Vagina (tissue), 2 donors: Measurements from ENCODE around the gene TMEM106A. TPM values are rescaled to one million over a fixed set of nuclear protein-coding genes. Genes with fewer than 3 reads are reported as not detected.
"Not testable (repeated sequence)": the region's sequence is repeated elsewhere in the genome, so short reads cannot be mapped to it uniquely, and the experiment has no call there.

Experiments used
- DNase-seq, 2 donors: peaks; one replicate each; pipeline ENCODE4 v3.0.0-alpha.2; 2017; ENCODE audit errors: extremely low spot score in 2 of 2
- H3K27ac ChIP-seq: fragments of 200-600 bp; sonication (generic); one replicate; pipeline ENCODE4 v1.5.1; 2019
- H3K27me3 ChIP-seq: fragments of 200-600 bp; sonication (generic); one replicate; pipeline ENCODE4 v1.5.1; 2019
- H3K36me3 ChIP-seq, 2 donors: fragments of 200-600 bp; sonication (generic); one replicate each; pipeline ENCODE4 v1.5.1; 2017 to 2019
- H3K4me1 ChIP-seq: fragments of 200-600 bp; sonication (generic); one replicate; pipeline ENCODE4 v1.5.1; 2019
- H3K4me3 ChIP-seq, 2 donors: fragments of 200-600 bp; sonication (generic); 1 replicate in 1 of 2; 2 replicates in 1 of 2; pipeline ENCODE4 v1.5.1; 2016 to 2019
- H3K9me3 ChIP-seq: fragments of 200-600 bp; sonication (generic); one replicate; pipeline ENCODE4 v1.5.1; 2019
- POLR2A ChIP-seq, 2 donors: fragments of 450-650 bp; IDR thresholded peaks; one replicate each; pipeline ENCODE4 v1.6.1; 2017; ENCODE audit warnings: antibody characterized with exemption in 2 of 2, mild to moderate bottlenecking in 2 of 2, moderate library complexity in 2 of 2
- POLR2AphosphoS5 ChIP-seq, 2 donors: sonication (generic); formaldehyde crosslinking; IDR thresholded peaks; one replicate each; pipeline ENCODE4 v1.9.0; 2017; ENCODE audit warnings: antibody characterized with exemption in 2 of 2, mild to moderate bottlenecking in 2 of 2, low read depth in 1 of 2; ENCODE audit not compliant: insufficient read depth in 1 of 2
- intact Hi-C: fragments of 100-400 bp; cut with DNase I; formaldehyde crosslinking; loops from one replicate; pipeline ENCODE4 v1.15.1; 2023
- total RNA-seq: library from RNA; depleted of rRNA; stranded (reverse); fragments of >200 nt; gene quantifications from one replicate; pipeline ENCODE4 v1.2.3, GENCODE V29; 2016
- TF ChIP-seq, protein P1 (sequence below), 3 experiments: fragments of 450-650 bp in 2 of 3; fragments of 200-600 bp in 1 of 3; sonication (generic) in 1 of 3; IDR thresholded peaks; one replicate each; pipeline ENCODE4 v1.5.1; 2017 to 2019; ENCODE audit warnings: antibody characterized with exemption in 3 of 3, mild to moderate bottlenecking in 2 of 3, moderate library complexity in 2 of 3

Gene TMEM106A
- total RNA-seq, 1 donor from 2014 or later = 6.6 TPM

DNA sequence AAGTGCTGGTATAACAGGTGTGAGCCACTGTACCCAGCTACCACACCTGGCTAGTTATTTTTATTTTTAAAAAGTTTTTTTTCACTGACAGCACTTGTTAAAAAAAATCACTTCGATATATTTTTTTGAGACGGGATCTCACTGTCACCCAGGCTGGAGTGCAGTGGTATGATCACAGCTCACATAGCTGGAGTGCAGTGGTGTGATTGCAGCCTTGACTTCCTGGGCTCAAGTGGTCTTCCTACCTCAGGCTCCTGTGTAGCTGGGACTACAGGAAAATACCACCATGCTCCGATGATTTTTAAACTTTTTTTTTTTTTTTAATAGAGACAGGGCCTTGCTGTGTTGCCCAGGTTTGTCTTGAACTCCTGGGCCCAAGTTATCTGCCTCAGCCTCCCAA is 27.8 kb upstream of the TMEM106A start:
- Histone ChIP-seq H3K27me3 (no peaks in the 10 kb centered on the region), H3K4me1 (no peaks in the 10 kb centered on the region), H3K36me3 (peaks cover 4 to 52% of the 10 kb centered on the region in 2 donors), H3K9me3 (no peaks in the 10 kb centered on the region), H3K4me3 (no peak overlapping the region), H3K27ac (no peak overlapping the region)
- TF ChIP-seq POLR2A (IDR thresholded peaks at IDR 0.05) (no peak), POLR2AphosphoS5 (IDR thresholded peaks at IDR 0.05; ENCODE audit: insufficient read depth in 1 of 2, low read depth in 1 of 2) (no peak)
- TF ChIP-seq, protein P1, sequence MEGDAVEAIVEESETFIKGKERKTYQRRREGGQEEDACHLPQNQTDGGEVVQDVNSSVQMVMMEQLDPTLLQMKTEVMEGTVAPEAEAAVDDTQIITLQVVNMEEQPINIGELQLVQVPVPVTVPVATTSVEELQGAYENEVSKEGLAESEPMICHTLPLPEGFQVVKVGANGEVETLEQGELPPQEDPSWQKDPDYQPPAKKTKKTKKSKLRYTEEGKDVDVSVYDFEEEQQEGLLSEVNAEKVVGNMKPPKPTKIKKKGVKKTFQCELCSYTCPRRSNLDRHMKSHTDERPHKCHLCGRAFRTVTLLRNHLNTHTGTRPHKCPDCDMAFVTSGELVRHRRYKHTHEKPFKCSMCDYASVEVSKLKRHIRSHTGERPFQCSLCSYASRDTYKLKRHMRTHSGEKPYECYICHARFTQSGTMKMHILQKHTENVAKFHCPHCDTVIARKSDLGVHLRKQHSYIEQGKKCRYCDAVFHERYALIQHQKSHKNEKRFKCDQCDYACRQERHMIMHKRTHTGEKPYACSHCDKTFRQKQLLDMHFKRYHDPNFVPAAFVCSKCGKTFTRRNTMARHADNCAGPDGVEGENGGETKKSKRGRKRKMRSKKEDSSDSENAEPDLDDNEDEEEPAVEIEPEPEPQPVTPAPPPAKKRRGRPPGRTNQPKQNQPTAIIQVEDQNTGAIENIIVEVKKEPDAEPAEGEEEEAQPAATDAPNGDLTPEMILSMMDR (IDR thresholded peaks at IDR 0.05) = no peak
- no peak for DNase-seq
- intact Hi-C loops = no loop called here

DNA sequence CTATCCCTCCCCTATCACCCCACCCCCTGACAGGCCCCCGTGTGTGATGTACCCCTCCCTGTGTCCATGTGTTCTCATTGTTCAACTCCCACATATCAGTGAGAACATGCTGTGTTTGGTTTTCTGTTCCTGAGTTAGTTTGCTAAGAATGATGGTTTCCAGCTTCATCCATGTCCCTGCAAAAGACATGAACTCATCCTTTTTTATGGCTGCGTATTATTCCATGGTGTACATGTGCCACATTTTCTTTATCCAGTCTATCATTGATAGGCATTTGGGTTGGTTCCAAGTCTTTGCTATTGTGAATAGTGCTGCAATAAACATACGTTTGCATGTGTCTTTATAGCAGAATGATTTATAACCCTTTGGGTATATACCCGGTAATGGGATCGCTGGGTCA is 25.0 kb upstream of the TMEM106A start:
- H3K4me3 ChIP-seq, H3K4me1 ChIP-seq, DNase-seq, intact Hi-C loops, H3K27ac ChIP-seq, H3K27me3 ChIP-seq, H3K9me3 ChIP-seq: not testable (repeated sequence)
- peaks cover 4 to 62% of the 10 kb centered on the region in 2 donors for H3K36me3 ChIP-seq

DNA sequence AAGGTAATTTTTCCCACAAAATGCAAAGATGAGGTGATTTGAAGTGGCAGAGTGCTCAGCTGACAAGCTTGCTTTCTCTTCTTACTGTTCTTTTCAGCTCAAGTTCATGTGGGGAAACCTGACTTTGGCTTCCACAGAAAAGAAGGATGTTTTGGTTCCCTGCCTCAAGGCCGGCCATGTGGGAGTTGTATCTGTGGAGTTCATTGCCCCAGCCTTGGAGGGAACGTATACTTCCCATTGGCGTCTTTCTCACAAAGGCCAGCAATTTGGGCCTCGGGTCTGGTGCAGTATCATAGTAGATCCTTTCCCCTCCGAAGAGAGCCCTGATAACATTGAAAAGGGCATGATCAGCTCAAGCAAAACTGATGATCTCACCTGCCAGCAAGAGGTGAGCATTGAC is 18.4 kb upstream of the TMEM106A start:
- H3K4me3 ChIP-seq = no peak overlapping the region
- peaks cover 3 to 96% of the 10 kb centered on the region in 2 donors for H3K36me3 ChIP-seq
- DNase-seq = no peak
- H3K27ac ChIP-seq = no peak overlapping the region
- TF ChIP-seq, protein P1 (IDR thresholded peaks at IDR 0.05) = no peak
- TF ChIP-seq POLR2AphosphoS5 (IDR thresholded peaks at IDR 0.05; ENCODE audit: insufficient read depth in 1 of 2, low read depth in 1 of 2) (no peak), POLR2A (IDR thresholded peaks at IDR 0.05) (no peak)
- no peaks in the 10 kb centered on the region for H3K27me3 ChIP-seq
- intact Hi-C loops = no loop called here
- H3K9me3 ChIP-seq = no peaks in the 10 kb centered on the region
- H3K4me1 ChIP-seq = no peaks in the 10 kb centered on the region

DNA sequence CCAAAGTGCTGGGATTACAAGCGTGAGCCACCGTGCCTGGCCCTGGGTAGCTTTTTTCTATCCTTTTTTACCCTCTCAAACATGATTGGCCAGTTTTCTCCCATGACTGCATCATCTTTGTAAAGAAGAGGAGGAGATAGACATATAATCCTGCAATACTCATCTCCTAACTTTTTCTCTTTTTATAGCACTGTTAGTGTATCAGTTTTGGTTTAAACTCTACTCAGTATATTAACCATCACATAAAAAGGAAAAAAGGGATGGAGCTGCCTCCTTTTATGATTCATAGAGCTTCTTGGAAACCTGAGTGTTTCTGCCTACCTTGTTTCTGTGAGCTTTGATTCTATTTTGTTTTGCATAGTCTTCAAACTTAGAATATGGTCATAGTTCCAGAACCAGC is 12.0 kb upstream of the TMEM106A start:
- Histone ChIP-seq H3K36me3 (peaks cover 3 to 100% of the 10 kb centered on the region in 2 donors), H3K4me1 (no peaks in the 10 kb centered on the region), H3K4me3 (no peak overlapping the region), H3K9me3 (no peaks in the 10 kb centered on the region), H3K27me3 (no peaks in the 10 kb centered on the region), H3K27ac (no peak overlapping the region)
- TF ChIP-seq, protein P1 (IDR thresholded peaks at IDR 0.05) = no peak
- TF ChIP-seq POLR2AphosphoS5 (IDR thresholded peaks at IDR 0.05; ENCODE audit: insufficient read depth in 1 of 2, low read depth in 1 of 2) = no peak
- DNase-seq = no peak
- intact Hi-C loops = no loop called here

DNA sequence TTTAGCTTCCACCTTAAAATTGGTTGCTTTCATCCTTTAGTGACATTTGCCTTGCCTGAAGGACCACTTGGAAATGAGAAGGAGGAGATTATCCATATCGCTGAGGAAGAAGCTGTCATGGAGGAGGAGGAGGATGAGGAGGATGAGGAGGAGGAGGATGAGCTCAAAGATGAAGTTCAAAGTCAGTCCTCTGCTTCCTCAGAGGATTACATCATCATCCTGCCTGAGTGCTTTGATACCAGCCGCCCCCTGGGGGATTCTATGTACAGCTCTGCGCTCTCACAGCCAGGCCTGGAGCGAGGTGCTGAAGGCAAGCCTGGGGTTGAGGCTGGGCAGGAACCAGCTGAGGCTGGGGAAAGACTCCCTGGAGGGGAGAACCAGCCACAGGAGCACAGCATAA is 11.5 kb upstream of the TMEM106A start:
- intact Hi-C loops = no loop called here
- no peak overlapping the region for H3K4me3 ChIP-seq
- no peak overlapping the region for H3K27ac ChIP-seq
- TF ChIP-seq POLR2AphosphoS5 (IDR thresholded peaks at IDR 0.05; ENCODE audit: insufficient read depth in 1 of 2, low read depth in 1 of 2) = no peak
- TF ChIP-seq, protein P1 (IDR thresholded peaks at IDR 0.05) = no peak
- no peaks in the 10 kb centered on the region for H3K9me3 ChIP-seq
- peaks cover 3 to 100% of the 10 kb centered on the region in 2 donors for H3K36me3 ChIP-seq
- no peaks in the 10 kb centered on the region for H3K4me1 ChIP-seq
- no peaks in the 10 kb centered on the region for H3K27me3 ChIP-seq
- DNase-seq = no peak

DNA sequence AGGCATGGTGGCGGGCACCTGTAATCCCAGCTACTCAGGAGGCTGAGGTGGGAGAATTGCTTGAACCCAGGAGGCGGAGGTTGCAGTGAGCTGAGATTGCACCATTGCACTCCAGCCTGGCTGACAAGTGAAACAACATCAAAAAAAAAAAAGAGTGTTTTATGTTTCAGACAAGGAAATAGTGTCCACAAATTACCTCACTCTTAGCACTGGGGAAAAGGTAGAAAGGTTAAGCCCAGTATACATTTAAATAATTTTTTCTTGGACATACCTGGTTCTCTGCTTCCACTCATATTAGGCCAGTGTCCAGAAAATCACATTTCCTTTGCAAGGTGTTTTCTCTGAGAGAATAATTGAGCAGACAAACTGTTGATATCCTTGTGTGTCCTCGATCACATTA is 8.7 kb upstream of the TMEM106A start:
- DNase-seq, H3K4me3 ChIP-seq, intact Hi-C loops, H3K4me1 ChIP-seq, H3K27ac ChIP-seq, H3K27me3 ChIP-seq, H3K9me3 ChIP-seq: not testable (repeated sequence)
- H3K36me3 ChIP-seq = peaks cover 0 to 88% of the 10 kb centered on the region in 2 donors
